K562 (cell line): Measurements from ENCODE around the gene SORBS2. TPM values are rescaled to one million over a fixed set of nuclear protein-coding genes. Genes with fewer than 3 reads are reported as not detected.

ENCODE experiments used
- ATAC-seq: fragments of 200-7000 bp; cut with Tn5 transposase; 3 replicates; pipeline ENCODE4 v1.9.1; 2020; ENCODE audit warnings: moderate library complexity
- BruUV-seq: library from RNA; stranded (reverse); fragments of 400-500 nt; replicated peaks from 2 replicates; lab custom pipeline; 2021; lab: Mats Ljungman, UMichigan
- CTCF ChIA-PET: fragments of 300-600 bp; formaldehyde crosslinking; extraction: SDS; loops from one replicate; lab custom pipeline; 2021; ENCODE audit warnings: low intra/inter-chr PET ratio; lab: Yijun Ruan, JAX
- POLR2A ChIA-PET: fragments of 300-600, 350-650 bp; sonication (Branson Sonifier 250); formaldehyde crosslinking; extraction: SDS; loops from one replicate; lab custom pipeline; 2021; ENCODE audit warnings: antibody characterized with exemption, inconsistent platforms; lab: Yijun Ruan, JAX
- DNase-seq, 4 experiments: peaks; one replicate each; pipeline versions ENCODE4 v3.0.0 to v3.0.0-alpha.2; 2011 to 2018; ENCODE audit warnings: low spot score in 3 of 4, mixed read lengths in 3 of 4; ENCODE audit errors: extremely low read depth in 1 of 4
- FAIRE-seq: peaks from 2 replicates; lab custom pipeline; 2011; peaks lifted over from hg19 to GRCh38; lab: Jason Lieb, UNC
- H2AFZ ChIP-seq: 2 replicates; pipeline ENCODE4 v1.6.0; 2011; ENCODE audit warnings: low read depth, low read length, control low read depth, inconsistent platforms
- H3K27ac ChIP-seq: fragments of 200-600 bp; 3 replicates; pipeline ENCODE4 v1.8.0; 2011; ENCODE audit warnings: low read depth, mild to moderate bottlenecking, control low read depth, inconsistent platforms, low read length, moderate library complexity, mixed read lengths; ENCODE audit errors: extremely low read depth
- H3K27me3 ChIP-seq, 2 experiments: fragments of 300-600 bp in 1 of 2; 2 replicates in 1 of 2; 3 replicates in 1 of 2; pipeline versions ENCODE4 v1.6.0 to v1.8.0; 2011; ENCODE audit warnings: inconsistent platforms in 2 of 2, low read length in 2 of 2, mild to moderate bottlenecking in 1 of 2, mixed read lengths in 1 of 2, moderate library complexity in 1 of 2; ENCODE audit not compliant: control insufficient read depth in 2 of 2, insufficient read depth in 2 of 2
- H3K36me3 ChIP-seq: fragments of 300-600 bp; 3 replicates; pipeline ENCODE4 v1.8.0; 2011; ENCODE audit warnings: mild to moderate bottlenecking, low read length, inconsistent platforms; ENCODE audit not compliant: control insufficient read depth, insufficient read depth
- H3K4me1 ChIP-seq, 2 experiments: fragments of 200-600 bp in 1 of 2; replicated peaks in 1 of 2; 2 replicates in 1 of 2; 3 replicates in 1 of 2; pipeline versions ENCODE4 v1.5.1 to v1.8.0; 2011; ENCODE audit warnings: inconsistent platforms in 2 of 2, low read length in 2 of 2, mild to moderate bottlenecking in 1 of 2, mixed read lengths in 1 of 2, moderate library complexity in 1 of 2; ENCODE audit not compliant: control insufficient read depth in 2 of 2, insufficient read depth in 2 of 2
- H3K4me2 ChIP-seq: 2 replicates; pipeline ENCODE4 v1.6.1; 2011; ENCODE audit warnings: low read length, control low read depth, inconsistent platforms, mixed read lengths; ENCODE audit not compliant: insufficient read depth
- H3K4me3 ChIP-seq: fragments of 200-600 bp; sonication (generic), shearing (Covaris generic); 2 replicates; pipeline ENCODE4 v1.5.1; 2016; ENCODE audit warnings: control low read depth, inconsistent platforms
- H3K79me2 ChIP-seq: fragments of 200-600 bp; 3 replicates; pipeline ENCODE4 v1.8.0; 2011; ENCODE audit warnings: low read length, inconsistent platforms; ENCODE audit not compliant: control insufficient read depth, insufficient read depth
- H3K9ac ChIP-seq, 2 experiments: 2 replicates each; pipeline versions ENCODE4 v1.6.0 to v1.6.1; 2011; ENCODE audit warnings: low read depth in 2 of 2, low read length in 2 of 2, control low read depth in 1 of 2, inconsistent platforms in 1 of 2, mild to moderate bottlenecking in 1 of 2, mixed read lengths in 1 of 2; ENCODE audit not compliant: insufficient read depth in 1 of 2
- H3K9me1 ChIP-seq: one replicate; pipeline ENCODE4 v1.6.0; 2011; ENCODE audit warnings: inconsistent platforms, mild to moderate bottlenecking, low read length, moderate library complexity; ENCODE audit not compliant: control insufficient read depth, insufficient read depth
- H3K9me3 ChIP-seq: replicated peaks from 2 replicates; pipeline ENCODE4 v1.5.1; 2011; ENCODE audit warnings: low read depth, low read length, inconsistent platforms; ENCODE audit not compliant: control insufficient read depth, insufficient read depth
- H4K20me1 ChIP-seq: replicated peaks from 2 replicates; pipeline ENCODE4 v1.6.1; 2011; ENCODE audit warnings: low read length, inconsistent platforms, mixed read lengths; ENCODE audit not compliant: control insufficient read depth, insufficient read depth
- AFF1 ChIP-seq, 2 experiments: fragments of 450-650 bp; IDR thresholded peaks; 2 replicates each; pipeline ENCODE4 v1.6.1; 2018; ENCODE audit warnings: mild to moderate bottlenecking in 2 of 2, low read depth in 1 of 2; ENCODE audit not compliant: partially characterized antibody in 2 of 2
- ASH1L ChIP-seq: fragments of 450-650 bp; IDR thresholded peaks from 2 replicates; pipeline ENCODE4 v1.6.1; 2018; ENCODE audit warnings: borderline replicate concordance, mild to moderate bottlenecking, low read depth; ENCODE audit not compliant: partially characterized antibody
- ERF ChIP-seq: fragments of 450-650 bp; formaldehyde crosslinking; IDR thresholded peaks from 2 replicates; pipeline ENCODE4 v1.4.0; 2020; ENCODE audit warnings: mild to moderate bottlenecking, mixed read lengths
- HNRNPH1 ChIP-seq: fragments of 200-400 bp; formaldehyde crosslinking; optimal IDR thresholded peaks from 2 replicates; pipeline ENCODE3; 2017; ENCODE audit warnings: low read depth, mild to moderate bottlenecking, low read length, moderate library complexity
- KAT7 ChIP-seq: sonication (generic); formaldehyde crosslinking; IDR thresholded peaks from 2 replicates; pipeline ENCODE4 v1.8.0; 2022; ENCODE audit warnings: missing genetic modification reagents, mild to moderate bottlenecking, borderline replicate concordance
- NFE2 ChIP-seq: IDR thresholded peaks from 2 replicates; pipeline ENCODE4 v1.6.1; 2014; ENCODE audit warnings: antibody characterized with exemption, low read depth
- POLR2G ChIP-seq: fragments of 200-400 bp; formaldehyde crosslinking; IDR thresholded peaks from 2 replicates; pipeline ENCODE4 v1.6.1; 2017; ENCODE audit warnings: low read depth, mild to moderate bottlenecking, antibody characterized with exemption, low read length, moderate library complexity
- PPARD ChIP-seq: fragments of 250-450 bp; sonication (Bioruptor Pico); IDR thresholded peaks from 2 replicates; pipeline ENCODE4 v1.8.0; 2022; ENCODE audit warnings: inconsistent platforms, mild to moderate bottlenecking, moderate library complexity
- PURB ChIP-seq: sonication (generic); formaldehyde crosslinking; IDR thresholded peaks from 2 replicates; pipeline ENCODE4 v1.9.0; 2021; ENCODE audit warnings: low read depth, mild to moderate bottlenecking, missing genetic modification reagents
- SNIP1 ChIP-seq: fragments of 450-650 bp; IDR thresholded peaks from 2 replicates; pipeline ENCODE4 v1.7.1; 2017; ENCODE audit warnings: low read depth, mild to moderate bottlenecking
- ZNF644 ChIP-seq: fragments of 200-800 bp; sonication (Bioruptor generic); IDR thresholded peaks from 2 replicates; pipeline ENCODE4 v1.6.1; 2016; ENCODE audit warnings: low read depth, missing genetic modification characterization, missing compliant biosample characterization
- WGBS: fragments of 100-300 bp; shearing (Covaris generic); methylation state at CpG from one replicate; pipeline ENCODE4 v1.1.6; 2016; ENCODE audit warnings: low coverage, mixed read lengths; ENCODE audit not compliant: insufficient coverage; ENCODE audit errors: missing lambda C conversion rate; 5-methylcytosine and 5-hydroxymethylcytosine counted together
- in situ Hi-C: fragments of 300-500 bp; cut with MboI; formaldehyde crosslinking; loops from 4 replicates; pipeline ENCODE4 v1.15.0; 2018; ENCODE audit warnings: inconsistent platforms, mixed read lengths
- intact Hi-C: fragments of 100-400 bp; cut with micrococcal nuclease; formaldehyde crosslinking; loops from 2 replicates; pipeline ENCODE4 v1.14.2; 2022
- polyA plus RNA-seq, 8 experiments: library from polyadenylated mRNA; depleted of rRNA in 4 of 8; stranded (reverse) in 5 of 8; unstranded in 3 of 8; fragments of >200 nt; fragmentation: Nextera tagmentation in 2 of 8; fragmentation: Illumina TruSeq in 1 of 8; extraction: Ambion mirVana in 2 of 8; extraction: Trizol in 1 of 8; gene quantifications; 2 replicates each; pipeline versions ENCODE4 v1.2.1 to v1.2.3, GENCODE V29; 2011 to 2014; ENCODE audit warnings: inconsistent platforms in 1 of 8, missing spikeins in 1 of 8
- total RNA-seq, 7 experiments: library from RNA; depleted of rRNA in 6 of 7; stranded (reverse); fragments of >200 nt in 6 of 7; fragmentation: Illumina TruSeq in 2 of 7; extraction: Trizol in 2 of 7; gene quantifications; 2 replicates each; pipeline versions ENCODE4 v1.2.1 to v1.2.3, GENCODE V29; 2011 to 2021; ENCODE audit warnings: low replicate concordance in 1 of 7

The SORBS2 gene
- total and polyA plus RNA-seq, 9 of the 15 experiments (the other 6 are each of a cell fraction or from before 2014, with no cell fraction given): 0.29 TPM; not detected in 8

- in situ Hi-C loops: no loop called here
- WGBS: 0% methylated on average over 1 of the region's 1 CpG
- no peaks in the 10 kb centered on the region for H4K20me1 ChIP-seq
- no peaks in the 10 kb centered on the region for H3K79me2 ChIP-seq
- no peak overlapping the region for H2AFZ ChIP-seq
- no peak overlapping the region for H3K9ac ChIP-seq
- BruUV-seq: no TSS peak
- no peak for TF ChIP-seq NFE2
- TF ChIP-seq HNRNPH1: no peak
- H3K27ac ChIP-seq: no peak overlapping the region
- no peaks in the 10 kb centered on the region for H3K4me1 ChIP-seq
- intact Hi-C loops: no loop called here
- no peak overlapping the region for H3K4me2 ChIP-seq
- no peak for DNase-seq
- ChIA-PET CTCF (no interaction called here), POLR2A (no interaction called here)
- no peak for FAIRE-seq
- H3K36me3 ChIP-seq: no peaks in the 10 kb centered on the region
- no peak for ATAC-seq
- no peaks in the 10 kb centered on the region for H3K27me3 ChIP-seq
- no peaks in the 10 kb centered on the region for H3K9me3 ChIP-seq
- H3K9me1 ChIP-seq: no peaks in the 10 kb centered on the region
- no peak overlapping the region for H3K4me3 ChIP-seq
These were observed 41.0 kb upstream of the SORBS2 start for GRCh38 chr4:185852961-185853360.

- intact Hi-C loops: no loop called here
- Histone ChIP-seq H3K4me2 (no peak overlapping the region), H3K9ac (no peak overlapping the region), H3K4me1 (no peaks in the 10 kb centered on the region), H2AFZ (no peak overlapping the region), H3K27ac (no peak overlapping the region), H3K9me3 (no peaks in the 10 kb centered on the region), H3K27me3 (no peaks in the 10 kb centered on the region), H3K79me2 (no peaks in the 10 kb centered on the region), H3K36me3 (no peaks in the 10 kb centered on the region), H3K4me3 (no peak overlapping the region), H4K20me1 (no peaks in the 10 kb centered on the region), H3K9me1 (no peaks in the 10 kb centered on the region)
- no peak for ATAC-seq
- peak; percentile 56 for FAIRE-seq
- POLR2A ChIA-PET: no interaction called here
- CTCF ChIA-PET: no interaction called here
- DNase-seq: no peak
- no TSS peak for BruUV-seq
- in situ Hi-C loops: no loop called here
- 2% methylated on average over 8 of the region's 8 CpGs for WGBS
- no peak for TF ChIP-seq AFF1 (IDR thresholded peaks at IDR 0.05; ENCODE audit: low read depth in 1 of 2, partially characterized antibody in 2 of 2)
- TF ChIP-seq SNIP1: no peak
- no peak for TF ChIP-seq ASH1L
- TF ChIP-seq PURB: no peak
- TF ChIP-seq ERF (CRISPR knock-in tag): no peak
- TF ChIP-seq KAT7: no peak
- TF ChIP-seq PPARD (CRISPR knock-in tag): no peak
- no peak for TF ChIP-seq ZNF644 (tag)
- TF ChIP-seq POLR2G: no peak
These were observed 37.9 kb upstream of the SORBS2 start for GRCh38 chr4:185849664-185850550.
